GM21381 (cell line): Measurements from ENCODE around the gene PIP5K1C.
A peak's percentile ranks its signal among the peaks of the same experiment; 100 is the strongest.
"Not testable (repeated sequence)": the region's sequence is repeated elsewhere in the genome, so short reads cannot be mapped to it uniquely, and the experiment has no call there.

Source experiments
- ATAC-seq: cut with Tn5 transposase; IDR thresholded peaks from one replicate; pipeline ENCODE4 v1.9.1; 2021; ENCODE audit warnings: mild to moderate bottlenecking, moderate library complexity; ENCODE audit not compliant: unreplicated experiment

Gene PIP5K1C

DNA sequence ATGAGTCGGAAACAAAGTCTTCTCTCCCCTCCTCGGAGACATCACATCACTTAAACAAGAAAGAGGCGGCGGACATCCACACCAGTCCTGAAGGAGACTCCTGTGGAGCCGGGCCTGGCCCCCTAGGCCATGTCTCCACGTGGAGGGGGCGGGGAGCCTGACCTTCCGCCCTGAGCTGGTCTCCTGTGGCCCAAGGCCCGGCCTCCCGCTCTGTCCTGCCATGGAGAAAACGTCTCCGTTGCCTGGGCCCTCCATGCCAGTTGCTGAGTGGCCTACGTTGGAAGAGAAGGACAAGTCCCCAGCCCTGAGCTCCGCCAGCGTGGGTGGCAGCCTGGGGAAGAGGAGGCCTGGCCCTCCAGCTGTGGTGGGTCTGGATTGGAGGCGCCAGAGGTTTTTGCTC, 68.2 kb downstream of the PIP5K1C start:
- no peak for ATAC-seq

GRCh38 chr19:3631053-3631861, 69.0 kb downstream of the PIP5K1C start:
- ATAC-seq = no peak

DNA sequence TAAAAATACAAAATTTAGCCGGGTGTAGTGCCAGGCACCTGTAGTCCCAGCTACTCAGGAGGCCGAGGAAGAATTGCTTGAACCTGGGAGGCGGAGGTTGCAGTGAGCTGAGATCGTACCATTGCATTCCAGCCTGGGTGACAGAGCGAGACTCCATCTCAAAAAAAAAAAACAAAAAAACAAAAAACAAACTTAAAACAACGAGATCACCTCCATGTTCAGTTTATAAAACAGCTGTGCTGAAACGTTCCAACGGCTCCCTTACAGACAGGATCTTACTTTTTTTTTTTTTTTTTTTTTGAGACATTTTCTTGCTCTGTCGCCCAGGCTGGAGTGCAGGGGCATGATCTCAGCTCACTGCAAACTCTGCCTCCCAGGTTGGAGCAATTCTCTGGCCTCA, 71.5 kb downstream of the PIP5K1C start:
- ATAC-seq = not testable (repeated sequence)

GRCh38 chr19:3627351-3627723, 72.9 kb downstream of the PIP5K1C start:
- ATAC-seq = no peak

DNA sequence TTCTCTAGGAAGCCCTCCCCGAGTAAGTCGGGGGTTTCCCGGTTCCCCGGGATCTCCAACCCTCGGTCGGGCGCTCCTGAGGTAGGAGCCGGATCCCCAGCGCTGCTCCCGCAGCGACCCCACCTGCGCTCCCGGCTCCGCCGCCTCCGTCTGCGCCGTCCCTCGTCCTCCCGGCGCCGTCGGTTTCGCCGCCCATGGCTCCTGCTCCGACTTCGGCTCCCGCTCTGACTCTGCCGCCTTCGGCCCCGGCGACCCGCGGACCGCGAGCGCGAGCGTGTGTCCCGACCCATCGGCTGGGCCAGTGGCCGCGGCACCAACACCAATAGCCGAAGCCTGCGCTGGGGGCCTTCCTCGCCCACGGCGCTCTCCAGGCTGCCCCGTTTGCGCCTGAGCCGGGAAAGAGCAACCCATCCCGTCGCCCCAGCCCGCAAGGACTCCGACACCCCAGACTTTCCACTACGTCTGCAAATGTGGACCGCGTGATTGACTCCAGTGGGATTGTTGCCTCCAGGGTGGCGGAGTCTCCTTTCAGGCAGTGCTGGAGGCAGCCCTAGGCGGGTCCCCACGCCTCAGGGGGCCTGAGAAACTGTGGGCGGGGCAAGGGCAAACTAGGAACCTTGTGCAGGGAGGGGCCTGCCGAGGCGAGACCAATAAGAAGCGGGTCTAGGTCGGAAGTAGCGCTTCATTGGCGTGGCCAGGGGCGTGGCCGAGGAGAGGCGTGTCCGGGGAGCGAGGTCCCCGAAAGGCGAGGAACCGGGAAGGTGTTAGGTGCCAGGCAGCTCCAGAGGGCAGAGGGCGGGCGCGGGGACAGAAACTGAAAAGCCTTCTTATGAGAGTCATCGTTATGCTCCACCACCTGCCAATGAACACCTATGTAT, 73.6 kb downstream of the PIP5K1C start, which contains the start of gene CACTIN:
Gene CACTIN (minus strand): TSS at position 318 of the 878 bp plus-strand sequence. CDS start 28 bp downstream, at position 290.
- peak; percentile 86 for ATAC-seq

- no peak for ATAC-seq
Measured at GRCh38 chr19:3625996-3626472, 74.2 kb downstream of the PIP5K1C start.

DNA sequence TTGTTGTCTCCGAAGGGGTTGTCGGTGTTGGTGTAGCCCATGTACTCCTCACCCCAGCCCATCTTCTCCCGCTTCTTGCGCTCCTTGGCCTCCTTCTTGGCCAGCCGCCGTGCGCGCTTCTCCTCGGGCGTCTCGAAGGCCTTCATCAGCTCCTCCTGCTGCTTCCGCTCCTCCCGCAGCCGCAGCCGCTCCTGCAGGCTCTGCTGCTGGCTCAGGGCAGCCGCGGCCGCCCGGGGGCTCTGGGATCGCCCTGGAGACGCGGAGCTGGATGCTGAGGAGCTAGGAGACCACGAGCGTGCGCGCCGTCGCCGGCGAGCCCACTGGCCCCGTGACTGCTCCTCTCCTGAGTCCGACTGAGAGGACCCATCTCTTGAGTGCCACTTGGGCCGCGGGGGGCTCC, 76.6 kb downstream of the PIP5K1C start:
- ATAC-seq = no peak

DNA sequence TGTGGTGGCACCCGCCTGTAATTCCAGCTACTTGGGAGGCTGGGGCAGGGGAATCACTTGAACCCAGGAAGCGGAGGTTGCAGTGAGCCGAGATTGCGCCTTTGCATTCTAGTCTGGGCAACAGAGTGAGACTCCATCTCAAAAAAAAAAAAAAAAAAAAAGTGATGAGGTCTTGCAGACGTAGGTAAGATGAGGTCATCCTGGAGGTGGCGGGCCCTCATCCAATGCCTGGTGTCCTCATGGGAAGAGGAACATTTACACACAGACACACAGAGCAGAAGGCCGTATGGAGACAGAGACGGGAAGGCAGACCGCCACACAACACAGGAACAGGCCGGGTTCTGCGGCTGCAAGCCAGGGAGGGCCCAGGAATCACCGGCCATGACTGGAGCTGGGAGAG, 78.0 kb downstream of the PIP5K1C start:
- ATAC-seq = no peak

- no peak for ATAC-seq
Measured at GRCh38 chr19:3621689-3622088, 78.6 kb downstream of the PIP5K1C start.

DNA sequence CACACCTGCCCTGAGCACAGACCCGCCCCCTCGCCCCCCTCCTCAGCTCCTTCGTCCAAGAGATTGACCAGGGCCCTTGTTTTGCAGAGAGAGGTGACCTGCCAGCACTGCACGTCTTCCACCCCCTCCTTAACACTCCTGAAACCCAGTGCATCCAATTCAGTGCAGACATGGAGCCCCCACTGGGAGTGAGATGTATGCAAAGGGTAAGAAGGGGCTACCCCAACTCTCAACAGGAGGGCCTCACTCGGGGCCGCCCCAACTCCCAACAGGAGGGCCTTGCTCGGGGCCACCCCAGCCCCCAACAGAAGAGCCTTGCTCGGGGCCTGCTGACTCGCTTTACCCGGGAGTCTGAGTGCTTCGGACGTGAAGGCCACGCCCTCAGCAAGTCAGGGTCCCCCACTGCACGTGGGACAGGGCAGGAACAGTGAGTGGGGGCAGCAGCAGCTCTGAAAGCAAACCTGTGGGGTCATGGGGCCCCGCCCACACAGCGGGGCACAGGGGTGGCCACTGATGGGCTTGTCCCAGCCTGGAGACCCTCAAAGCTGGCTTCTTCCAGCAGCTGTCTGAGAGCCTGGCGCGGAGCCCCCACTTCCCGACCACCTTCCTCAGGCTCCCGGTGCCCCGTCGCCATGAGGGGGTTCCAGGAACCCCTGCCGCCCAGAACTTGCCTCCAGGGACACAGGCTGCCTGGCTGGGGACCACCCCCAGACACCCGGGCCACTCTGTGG, 79.3 kb downstream of the PIP5K1C start:
- ATAC-seq = no peak

GRCh38 chr19:3620145-3620816, 80.0 kb downstream of the PIP5K1C start:
- no peak for ATAC-seq

- no peak for ATAC-seq
Measured at GRCh38 chr19:3619631-3620012, 80.6 kb downstream of the PIP5K1C start.

- ATAC-seq = no peak
Measured at GRCh38 chr19:3618811-3619630, 81.2 kb downstream of the PIP5K1C start.

GRCh38 chr19:3618144-3618810, 82.0 kb downstream of the PIP5K1C start:
- no peak for ATAC-seq

DNA sequence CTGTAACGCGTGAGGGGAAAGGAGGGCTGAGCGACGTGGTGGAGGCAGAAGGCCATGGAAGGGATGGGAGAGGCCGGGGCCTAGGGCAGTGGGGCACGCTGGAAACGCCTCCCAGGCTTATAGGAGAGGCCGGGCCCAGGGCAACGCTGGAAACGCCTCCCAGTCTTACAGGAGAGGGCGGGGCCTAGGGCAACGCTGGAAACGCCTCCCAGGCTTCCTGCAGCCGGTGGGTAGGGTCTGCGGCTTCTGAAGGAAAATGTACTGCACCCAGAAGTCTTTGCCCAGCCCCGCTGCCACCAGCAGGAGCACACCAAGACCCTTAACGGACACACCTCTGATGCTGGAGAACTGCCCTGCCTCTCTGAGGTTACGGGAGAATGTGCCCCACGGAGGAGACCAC, 82.8 kb downstream of the PIP5K1C start:
- ATAC-seq = no peak

DNA sequence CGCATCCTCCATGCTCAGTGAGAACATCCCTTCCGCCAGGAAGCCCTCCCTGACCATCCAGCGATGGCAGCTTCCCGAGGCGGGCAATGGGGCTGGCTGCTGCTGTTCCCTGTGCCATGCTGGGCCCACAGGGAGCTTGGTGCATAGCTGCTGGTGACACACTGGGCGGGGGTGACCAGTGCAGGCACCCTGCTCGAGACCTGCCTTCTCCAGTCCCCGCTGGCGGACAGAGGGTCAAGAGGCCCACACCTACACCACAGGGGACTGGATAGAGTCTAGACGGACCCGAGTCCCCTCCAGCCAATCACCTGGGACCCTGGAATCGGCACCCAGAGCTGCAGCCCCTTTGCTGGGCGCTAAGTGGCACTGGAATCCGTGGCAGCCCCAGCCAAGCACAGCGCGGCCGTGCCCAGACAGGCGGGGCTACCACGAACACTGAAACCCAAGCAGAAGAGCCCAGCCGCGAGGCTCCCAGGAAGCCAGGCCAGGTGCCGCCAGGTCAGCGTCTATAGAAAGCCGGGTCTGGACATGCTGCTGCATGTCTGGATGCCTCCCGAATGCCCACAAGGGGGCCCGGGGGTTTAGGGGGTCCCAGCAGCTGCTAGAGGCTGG, 84.6 kb downstream of the PIP5K1C start:
- ATAC-seq = no peak

DNA sequence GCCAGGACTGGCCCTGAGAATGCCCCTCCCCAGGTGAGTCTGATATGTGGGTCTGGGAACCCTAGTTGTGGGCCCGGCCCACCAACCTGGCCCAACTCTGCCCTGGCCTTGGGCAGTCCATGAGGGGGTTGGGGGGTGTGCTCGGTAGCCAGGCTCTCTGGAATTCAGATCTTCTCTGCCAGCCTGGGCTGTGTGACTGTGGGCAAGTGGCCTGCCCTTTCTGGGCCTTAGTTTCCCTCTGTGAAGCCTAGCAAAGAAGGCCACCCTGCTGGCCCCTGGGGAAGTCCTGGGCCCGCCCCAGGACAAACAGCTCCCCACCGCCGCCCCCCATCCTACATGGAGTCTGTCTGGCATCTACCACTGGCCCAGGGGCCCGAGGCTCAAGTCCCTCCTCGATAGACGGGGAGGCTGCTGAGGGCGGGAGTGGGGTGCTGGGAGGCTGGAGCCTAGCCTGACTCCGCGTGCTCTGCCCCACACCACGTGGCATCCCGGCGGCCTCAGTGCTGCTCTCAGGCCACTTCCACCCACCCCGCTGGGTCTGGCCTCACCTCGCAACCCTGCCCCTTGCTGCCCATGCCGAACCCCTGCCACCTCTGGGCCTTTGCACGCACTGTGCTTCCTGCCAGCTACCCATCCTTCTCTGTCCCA, 85.3 kb downstream of the PIP5K1C start:
- no peak for ATAC-seq
